ENCODE measurements around the gene KLC4.

Gene KLC4

DNA sequence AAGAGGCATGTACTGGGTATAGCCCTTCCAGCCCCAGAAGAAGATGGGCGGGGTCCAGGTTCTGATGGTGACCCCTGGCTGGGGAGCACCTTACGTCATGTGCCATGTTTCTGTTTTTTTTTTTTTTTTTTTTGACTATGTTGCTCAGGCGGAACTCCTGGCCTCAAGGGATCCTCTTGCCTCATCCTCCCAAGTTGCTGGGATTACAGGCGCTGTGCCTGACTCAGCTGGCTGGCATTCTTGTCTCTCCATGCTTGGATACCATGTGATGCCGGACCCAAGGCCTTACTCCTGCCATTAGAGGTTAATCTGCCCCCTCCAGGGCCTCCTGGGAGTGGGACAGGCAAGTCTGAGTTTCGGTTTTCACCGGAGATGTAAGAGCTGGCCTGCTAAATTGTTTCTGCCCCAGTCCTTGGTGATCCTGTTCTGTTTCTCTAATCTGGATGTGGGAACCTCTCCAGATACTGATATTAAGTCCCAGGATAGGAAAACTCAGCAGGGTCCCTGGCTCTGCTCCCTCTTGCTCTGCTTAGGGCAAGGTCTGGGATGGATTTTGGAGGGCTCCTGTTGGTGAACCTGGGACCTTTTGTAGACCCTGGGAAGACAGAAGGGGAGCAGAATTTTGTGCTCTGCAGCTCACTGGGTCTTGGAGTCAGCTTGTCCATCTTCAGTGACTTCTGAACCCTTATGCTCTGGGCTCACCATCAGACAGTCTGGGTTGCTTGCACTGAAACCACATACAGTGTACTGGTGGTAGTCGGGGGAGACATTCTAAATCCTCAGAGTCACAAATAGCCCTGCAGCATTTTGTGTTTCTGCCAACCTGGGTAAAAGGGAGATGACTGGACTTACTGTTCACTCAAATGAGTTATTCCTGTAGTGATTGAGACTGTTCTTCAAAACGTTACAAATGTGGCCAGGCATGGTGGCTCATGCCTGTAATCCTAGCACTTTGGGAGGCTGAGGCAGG is 61.8 kb downstream of the KLC4 start:
- no peaks in the 10 kb centered on the region for H3K27me3 ChIP-seq (ENCODE audit: insufficient read depth, low read length)
- H3K79me1 ChIP-seq (ENCODE audit: low read length): peaks cover 66% of the 10 kb centered on the region
- peaks cover 59 to 67% of the 10 kb centered on the region in 2 experiments for H3K4me1 ChIP-seq (ENCODE audit: control insufficient read depth in 1 of 2, insufficient read depth in 2 of 2, low read length in 2 of 2)
- DNase-seq: peak; percentile 86 to 88
- peak overlapping the region; percentile 43 for H3K14ac ChIP-seq (ENCODE audit: low read length)
- peak overlapping the region; percentile 94 for H3K4ac ChIP-seq (ENCODE audit: low read depth, low read length)
- peak overlapping the region; percentile 35 for H3K18ac ChIP-seq (ENCODE audit: low read length)
- H3K36me3 ChIP-seq (ENCODE audit: control insufficient read depth in 1 of 2, insufficient read depth in 2 of 2, low read length in 2 of 2): peaks cover 0 to 3% of the 10 kb centered on the region in 2 experiments
- H3K9me3 ChIP-seq (ENCODE audit: insufficient read depth, low read depth, low read length): no peaks in the 10 kb centered on the region
- peak overlapping the region; percentile 39 for H2BK12ac ChIP-seq (ENCODE audit: low read length)
- H2AK5ac ChIP-seq (ENCODE audit: low read length): peak overlapping the region; percentile 36
- H3K4me2 ChIP-seq (ENCODE audit: low read length): peak overlapping the region; percentile 14
- peak overlapping the region; percentile 94 for H4K91ac ChIP-seq (ENCODE audit: low read depth, low read length)
- H2BK5ac ChIP-seq (ENCODE audit: low read depth, low read length, poor library complexity): peak overlapping the region; percentile 93
- peak overlapping the region; percentile 72 for H4K8ac ChIP-seq (ENCODE audit: low read depth, low read length)
- peaks cover 44% of the 10 kb centered on the region for H3K79me2 ChIP-seq (ENCODE audit: control insufficient read depth, insufficient read depth, low read length, poor library complexity)
- H3K4me3 ChIP-seq (ENCODE audit: low read depth, low read length): no peak overlapping the region
- H2BK120ac ChIP-seq (ENCODE audit: insufficient read depth, low read length, poor library complexity): peak overlapping the region; percentile 96
- H4K12ac ChIP-seq (ENCODE audit: low read depth, low read length): no peak overlapping the region
- WGBS (ENCODE audit: extremely low coverage, insufficient coverage, insufficient read length): no CpG with 5 or more reads among the region's 9 CpGs
- peak overlapping the region; percentile 99 for H3K27ac ChIP-seq (ENCODE audit: low read depth, low read length)
- H3K9ac ChIP-seq (ENCODE audit: low read length): no peak overlapping the region
- H2AFZ ChIP-seq (ENCODE audit: insufficient read depth, low read length, poor library complexity): peak overlapping the region; percentile 61
- no peak overlapping the region for H3K23ac ChIP-seq (ENCODE audit: low read length)

DNA sequence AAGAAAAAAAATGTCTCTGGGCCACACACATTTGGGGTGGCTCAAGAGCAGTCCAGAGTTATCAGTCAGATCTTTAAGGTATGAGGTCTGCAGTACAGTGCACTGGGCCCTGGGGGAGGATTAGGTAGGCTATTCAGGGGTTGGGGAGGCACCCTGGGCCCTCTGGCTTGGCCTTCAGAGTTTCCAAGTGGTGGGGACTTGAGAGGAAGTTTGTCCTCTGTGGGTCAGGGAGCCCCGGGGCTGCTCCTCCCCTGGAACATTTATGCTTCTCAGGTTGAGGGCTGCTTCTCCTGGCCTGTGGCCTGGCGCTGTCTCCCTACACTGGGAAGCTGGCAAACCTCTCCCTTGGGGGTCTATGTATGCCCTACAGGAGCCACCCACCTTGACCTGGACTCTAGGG is 62.7 kb downstream of the KLC4 start:
- peak overlapping the region; percentile 94 for H4K91ac ChIP-seq (ENCODE audit: low read depth, low read length)
- peak overlapping the region; percentile 99 for H3K27ac ChIP-seq (ENCODE audit: low read depth, low read length)
- no peak overlapping the region for H3K23ac ChIP-seq (ENCODE audit: low read length)
- H3K4me1 ChIP-seq (ENCODE audit: control insufficient read depth in 1 of 2, insufficient read depth in 2 of 2, low read length in 2 of 2): peaks cover 68 to 75% of the 10 kb centered on the region in 2 experiments
- peak overlapping the region; percentile 91 for H2BK12ac ChIP-seq (ENCODE audit: low read length)
- H3K14ac ChIP-seq (ENCODE audit: low read length): peak overlapping the region; percentile 43
- H3K4ac ChIP-seq (ENCODE audit: low read depth, low read length): peak overlapping the region; percentile 94
- peak overlapping the region; percentile 72 for H4K8ac ChIP-seq (ENCODE audit: low read depth, low read length)
- no peak overlapping the region for H3K4me3 ChIP-seq (ENCODE audit: low read depth, low read length)
- H2BK5ac ChIP-seq (ENCODE audit: low read depth, low read length, poor library complexity): peak overlapping the region; percentile 93
- no peak overlapping the region for H3K4me2 ChIP-seq (ENCODE audit: low read length)
- H3K79me2 ChIP-seq (ENCODE audit: control insufficient read depth, insufficient read depth, low read length, poor library complexity): peaks cover 50% of the 10 kb centered on the region
- H2BK120ac ChIP-seq (ENCODE audit: insufficient read depth, low read length, poor library complexity): peak overlapping the region; percentile 96
- peak overlapping the region; percentile 31 for H2AK5ac ChIP-seq (ENCODE audit: low read length)
- DNase-seq: no peak
- peaks cover 0 to 3% of the 10 kb centered on the region in 2 experiments for H3K36me3 ChIP-seq (ENCODE audit: control insufficient read depth in 1 of 2, insufficient read depth in 2 of 2, low read length in 2 of 2)
- H4K12ac ChIP-seq (ENCODE audit: low read depth, low read length): peak overlapping the region; percentile 0
- H3K9ac ChIP-seq (ENCODE audit: low read length): peak overlapping the region; percentile 24
- H3K9me3 ChIP-seq (ENCODE audit: insufficient read depth, low read depth, low read length): no peaks in the 10 kb centered on the region
- H3K79me1 ChIP-seq (ENCODE audit: low read length): peaks cover 71% of the 10 kb centered on the region
- peak overlapping the region; percentile 35 for H2AFZ ChIP-seq (ENCODE audit: insufficient read depth, low read length, poor library complexity)
- no CpG with 5 or more reads among the region's 2 CpGs for WGBS (ENCODE audit: extremely low coverage, insufficient coverage, insufficient read length)
- H3K18ac ChIP-seq (ENCODE audit: low read length): peak overlapping the region; percentile 35
- H3K27me3 ChIP-seq (ENCODE audit: insufficient read depth, low read length): no peaks in the 10 kb centered on the region

DNA sequence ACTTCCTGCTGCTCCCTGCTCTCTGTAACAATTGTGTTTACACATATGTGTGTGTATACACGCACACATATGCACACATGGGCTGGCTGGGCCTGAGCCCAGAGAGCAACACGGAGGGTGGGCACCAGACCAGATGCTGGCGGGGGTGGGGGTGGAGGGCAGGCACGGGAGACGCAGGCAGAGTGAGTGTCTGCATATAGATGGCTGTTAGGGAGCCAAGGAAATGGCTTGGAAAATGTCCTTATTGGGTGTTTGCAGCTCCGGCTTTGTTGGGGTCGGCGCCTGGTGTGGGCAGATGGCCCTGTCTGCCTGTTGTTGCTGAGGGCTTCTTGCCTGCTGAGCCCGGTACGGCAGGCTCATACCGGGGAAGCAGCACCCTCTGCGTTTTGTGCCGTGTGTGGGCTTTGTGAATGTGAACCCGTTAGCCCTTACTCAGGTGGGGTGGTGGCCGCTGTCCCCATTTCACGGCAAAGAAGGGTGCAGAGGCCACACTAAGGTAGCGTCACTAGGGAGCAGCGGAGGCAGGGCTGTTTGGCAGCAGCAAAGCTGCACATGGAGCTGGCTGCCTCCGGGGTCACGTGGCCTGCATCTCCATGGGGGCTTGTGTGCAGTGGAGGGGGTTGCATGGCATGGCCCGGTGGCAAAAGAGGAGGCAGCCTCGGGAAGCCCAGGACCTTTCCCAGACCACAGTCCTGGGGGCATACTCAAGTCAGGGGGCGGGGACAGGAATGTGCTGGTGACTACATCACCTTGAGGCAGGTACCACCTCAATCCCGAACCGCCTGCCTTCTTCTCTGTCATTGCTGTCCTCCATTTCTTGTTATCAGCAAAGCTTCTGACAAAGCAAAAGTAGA is 64.3 kb downstream of the KLC4 start:
- Histone ChIP-seq H3K27ac (ENCODE audit: low read depth, low read length) (peak overlapping the region; percentile 99), H3K4me1 (ENCODE audit: control insufficient read depth in 1 of 2, insufficient read depth in 2 of 2, low read length in 2 of 2) (peaks cover 70 to 80% of the 10 kb centered on the region in 2 experiments)
- WGBS (ENCODE audit: extremely low coverage, insufficient coverage, insufficient read length): no CpG with 5 or more reads among the region's 25 CpGs

DNA sequence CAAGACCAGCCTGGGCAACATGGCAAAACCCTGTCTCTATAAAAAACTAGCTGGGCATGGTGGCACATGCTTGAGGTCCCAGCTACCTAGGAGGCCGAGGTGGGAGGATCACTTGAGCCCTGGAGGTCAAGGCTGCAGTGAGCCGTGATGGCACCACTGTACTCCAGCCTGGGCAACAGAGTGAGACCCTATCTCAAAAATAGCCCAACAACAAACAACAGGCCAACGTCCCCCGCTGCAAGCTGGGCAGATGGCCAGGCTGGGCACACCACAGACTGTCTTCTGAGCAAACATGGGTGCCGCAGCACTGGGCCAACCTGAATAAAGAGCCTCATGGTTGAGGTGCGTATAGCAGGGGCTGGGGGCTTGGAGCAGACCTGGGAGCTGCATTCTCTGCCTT is 65.0 kb downstream of the KLC4 start:
- Histone ChIP-seq H3K4me3 (ENCODE audit: low read depth, low read length) (no peak overlapping the region), H3K9ac (ENCODE audit: low read length) (no peak overlapping the region), H2BK12ac (ENCODE audit: low read length) (peak overlapping the region; percentile 98), H3K36me3 (ENCODE audit: control insufficient read depth in 1 of 2, insufficient read depth in 2 of 2, low read length in 2 of 2) (peaks cover 7% of the 10 kb centered on the region in 2 experiments), H3K27ac (ENCODE audit: low read depth, low read length) (peak overlapping the region; percentile 99), H4K12ac (ENCODE audit: low read depth, low read length) (peak overlapping the region; percentile 95), H2AFZ (ENCODE audit: insufficient read depth, low read length, poor library complexity) (peak overlapping the region; percentile 38), H2BK120ac (ENCODE audit: insufficient read depth, low read length, poor library complexity) (peak overlapping the region; percentile 98), H3K27me3 (ENCODE audit: insufficient read depth, low read length) (no peaks in the 10 kb centered on the region), H3K4me2 (ENCODE audit: low read length) (peak overlapping the region; percentile 4), H3K9me3 (ENCODE audit: insufficient read depth, low read depth, low read length) (no peaks in the 10 kb centered on the region), H3K79me1 (ENCODE audit: low read length) (peaks cover 72% of the 10 kb centered on the region), H4K8ac (ENCODE audit: low read depth, low read length) (peak overlapping the region; percentile 91), H3K23ac (ENCODE audit: low read length) (no peak overlapping the region), H3K18ac (ENCODE audit: low read length) (peak overlapping the region; percentile 99), H3K79me2 (ENCODE audit: control insufficient read depth, insufficient read depth, low read length, poor library complexity) (peaks cover 53% of the 10 kb centered on the region), H3K4me1 (ENCODE audit: control insufficient read depth in 1 of 2, insufficient read depth in 2 of 2, low read length in 2 of 2) (peaks cover 67 to 79% of the 10 kb centered on the region in 2 experiments), H2BK5ac (ENCODE audit: low read depth, low read length, poor library complexity) (peak overlapping the region; percentile 99), H2AK5ac (ENCODE audit: low read length) (peak overlapping the region; percentile 81), H4K91ac (ENCODE audit: low read depth, low read length) (peak overlapping the region; percentile 100), H3K4ac (ENCODE audit: low read depth, low read length) (peak overlapping the region; percentile 98), H3K14ac (ENCODE audit: low read length) (peak overlapping the region; percentile 100)
- DNase-seq: no peak
- no CpG with 5 or more reads among the region's 6 CpGs for WGBS (ENCODE audit: extremely low coverage, insufficient coverage, insufficient read length)

More for the DNA sequence above, 64.3 kb downstream of the KLC4 start:
- Histone ChIP-seq H2AK5ac (ENCODE audit: low read length) (peak overlapping the region; percentile 81), H2AFZ (ENCODE audit: insufficient read depth, low read length, poor library complexity) (peak overlapping the region; percentile 61), H3K4ac (ENCODE audit: low read depth, low read length) (peak overlapping the region; percentile 98), H3K79me2 (ENCODE audit: control insufficient read depth, insufficient read depth, low read length, poor library complexity) (peaks cover 52% of the 10 kb centered on the region), H3K27me3 (ENCODE audit: insufficient read depth, low read length) (no peaks in the 10 kb centered on the region), H4K8ac (ENCODE audit: low read depth, low read length) (peak overlapping the region; percentile 91), H3K4me2 (ENCODE audit: low read length) (peak overlapping the region; percentile 4), H3K9me3 (ENCODE audit: insufficient read depth, low read depth, low read length) (no peaks in the 10 kb centered on the region), H3K14ac (ENCODE audit: low read length) (peak overlapping the region; percentile 100), H4K12ac (ENCODE audit: low read depth, low read length) (peak overlapping the region; percentile 73), H3K18ac (ENCODE audit: low read length) (peak overlapping the region; percentile 99), H3K9ac (ENCODE audit: low read length) (peak overlapping the region; percentile 24), H2BK120ac (ENCODE audit: insufficient read depth, low read length, poor library complexity) (peak overlapping the region; percentile 98), H2BK12ac (ENCODE audit: low read length) (peak overlapping the region; percentile 98), H4K91ac (ENCODE audit: low read depth, low read length) (peak overlapping the region; percentile 100), H2BK5ac (ENCODE audit: low read depth, low read length, poor library complexity) (peak overlapping the region; percentile 99), H3K4me3 (ENCODE audit: low read depth, low read length) (no peak overlapping the region), H3K79me1 (ENCODE audit: low read length) (peaks cover 75% of the 10 kb centered on the region), H3K23ac (ENCODE audit: low read length) (no peak overlapping the region), H3K36me3 (ENCODE audit: control insufficient read depth in 1 of 2, insufficient read depth in 2 of 2, low read length in 2 of 2) (peaks cover under 1% of the 10 kb centered on the region in 2 experiments)
- DNase-seq: no peak
